Activated CD8-positive, alpha-beta memory T cell treated with anti-CD3 and anti-CD28 coated beads for 4 hours (primary cell): ENCODE data around the gene USPL1.
"Not testable (repeated sequence)": the region's sequence is repeated elsewhere in the genome, so short reads cannot be mapped to it uniquely, and the experiment has no call there.

Source experiments
- DNase-seq, 2 donors: peaks; one replicate each; pipeline ENCODE4 v3.0.0-alpha.2; 2020; ENCODE audit warnings: low read depth in 2 of 2

Gene USPL1

DNA sequence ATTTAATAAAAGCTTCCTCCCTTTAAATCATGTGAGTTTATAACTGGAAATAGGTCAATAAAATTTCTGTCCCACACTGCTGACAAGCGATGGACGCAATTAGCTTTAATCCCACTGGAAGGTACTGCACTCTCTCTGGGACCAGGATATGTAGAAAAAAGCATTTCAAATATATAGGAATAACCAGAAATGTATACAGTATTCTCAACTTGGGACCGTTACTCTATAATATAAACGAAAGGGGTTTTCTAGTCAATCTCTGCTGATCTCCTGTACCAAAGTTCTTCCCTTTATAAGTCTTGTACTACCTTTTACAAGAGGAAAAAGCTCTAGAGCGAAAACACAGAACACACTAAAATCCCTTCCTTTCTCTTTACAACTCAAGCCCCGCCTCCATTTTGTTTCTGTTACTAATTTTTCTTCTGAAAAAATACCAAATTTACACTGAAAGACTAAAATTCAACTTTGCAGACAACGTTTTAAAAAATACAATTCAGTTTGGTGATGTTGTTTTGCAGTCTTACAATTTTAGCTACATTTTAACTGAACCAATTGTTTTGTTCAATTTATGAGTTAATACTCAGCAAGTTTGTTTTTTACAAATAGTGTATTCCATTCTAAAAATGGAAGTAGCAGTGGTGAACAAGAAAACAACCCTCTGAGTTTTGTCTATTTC lies 1.7 kb upstream of the USPL1 start:
- DNase-seq, result no peak

DNA sequence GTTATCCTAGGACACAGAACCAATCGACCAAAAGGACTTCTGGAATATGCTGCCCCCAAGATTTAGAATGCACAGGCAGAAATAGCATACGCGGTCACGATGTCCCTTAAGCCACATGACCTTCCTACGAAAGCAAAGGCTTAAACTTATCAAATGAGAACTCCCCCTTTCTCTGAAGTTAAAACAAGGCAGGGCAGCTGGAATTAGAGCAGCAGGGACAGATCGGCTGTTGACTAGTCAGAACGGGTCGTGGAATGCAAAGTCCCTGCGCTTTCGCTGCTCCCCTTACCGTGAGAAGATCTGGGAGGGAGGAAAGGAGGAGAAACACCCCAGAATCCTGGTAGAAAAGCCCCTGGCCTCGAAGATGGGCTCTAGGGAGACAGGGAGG lies 799 bp upstream of the USPL1 start:
- peak; percentile 9 to 13 for DNase-seq

DNA sequence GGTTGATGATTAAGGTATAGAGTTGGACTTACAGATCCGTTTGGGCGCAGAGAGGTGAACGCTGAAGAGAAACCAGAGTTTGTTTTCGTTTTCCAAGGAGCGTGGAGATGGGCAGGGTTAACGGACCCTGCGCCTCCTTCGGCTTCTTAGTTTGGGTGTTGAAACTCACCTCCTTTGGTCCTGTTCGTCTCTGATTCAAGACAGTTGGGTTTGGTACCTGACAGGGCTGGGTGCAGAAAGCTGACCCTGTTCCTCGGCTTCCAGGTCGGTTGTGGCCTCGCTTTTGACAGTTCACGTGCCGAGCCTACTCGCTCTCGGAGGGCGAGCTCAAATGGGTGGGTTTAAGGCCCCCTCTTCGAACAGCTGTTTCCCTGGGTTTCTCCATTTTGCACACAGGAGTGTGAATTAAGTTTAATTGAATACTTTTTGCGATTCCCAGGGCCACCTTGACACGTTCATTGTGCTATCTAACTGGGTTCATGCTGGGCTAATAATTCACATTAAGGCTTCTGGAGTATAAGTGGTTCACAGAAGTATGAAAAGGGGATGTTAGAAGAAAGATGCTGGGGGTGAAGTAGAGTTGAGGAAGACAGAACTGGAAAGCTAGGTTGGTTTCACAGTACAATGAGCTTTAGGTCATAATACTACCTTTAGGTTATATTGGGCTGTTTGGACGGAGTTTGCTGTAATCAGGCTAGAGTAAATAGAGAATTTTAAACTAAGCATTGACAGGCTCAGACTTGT lies 638 bp downstream of the USPL1 start:
- DNase-seq, result peak in 1 of 2 donors; percentile 6

GRCh38 chr13:30618930-30619279 lies 1.2 kb downstream of the USPL1 start:
- no peak for DNase-seq

GRCh38 chr13:30619731-30620130 lies 2.0 kb downstream of the USPL1 start:
- DNase-seq, result no peak

GRCh38 chr13:30620941-30621340 lies 3.2 kb downstream of the USPL1 start:
- DNase-seq, result no peak

GRCh38 chr13:30622551-30622950 lies 4.8 kb downstream of the USPL1 start:
- DNase-seq, result no peak

DNA sequence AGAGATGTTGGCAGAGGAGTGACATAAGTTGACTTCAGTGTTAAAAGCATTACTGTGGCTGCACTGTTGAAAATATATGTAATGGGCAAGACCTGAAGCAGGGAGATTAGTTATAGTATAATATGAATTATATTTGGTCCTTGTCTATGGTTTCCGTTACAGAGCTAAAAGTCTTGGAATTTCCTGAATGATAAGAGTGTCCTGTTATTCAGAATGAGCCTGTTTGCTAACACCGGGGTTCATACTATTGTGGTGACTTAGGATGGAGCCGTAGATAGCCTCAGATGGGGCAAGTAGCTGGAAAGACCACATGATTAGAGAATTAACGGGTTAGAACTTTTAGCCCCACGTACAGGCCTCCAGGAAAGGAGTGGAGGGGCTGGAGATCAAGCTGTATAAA lies 5.7 kb downstream of the USPL1 start:
- DNase-seq, result no peak

DNA sequence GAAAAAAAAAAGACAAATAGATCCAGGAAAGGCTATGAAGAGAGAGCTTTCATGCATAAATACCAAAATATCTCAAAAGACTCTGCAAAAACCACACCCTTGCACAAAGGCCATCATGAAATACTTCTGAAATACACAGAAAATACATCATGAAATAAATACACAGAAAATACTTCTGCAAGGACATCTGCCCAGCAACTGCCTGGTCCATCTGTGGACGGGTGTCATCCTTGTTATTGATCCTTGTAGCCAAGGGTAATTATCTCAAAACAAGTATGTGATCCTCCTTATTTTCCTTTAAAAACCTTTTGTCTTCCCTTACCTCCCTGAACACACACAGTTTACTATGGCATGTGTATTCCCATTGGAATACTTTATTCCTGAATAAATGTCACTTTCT lies 6.9 kb downstream of the USPL1 start:
- no peak for DNase-seq

DNA sequence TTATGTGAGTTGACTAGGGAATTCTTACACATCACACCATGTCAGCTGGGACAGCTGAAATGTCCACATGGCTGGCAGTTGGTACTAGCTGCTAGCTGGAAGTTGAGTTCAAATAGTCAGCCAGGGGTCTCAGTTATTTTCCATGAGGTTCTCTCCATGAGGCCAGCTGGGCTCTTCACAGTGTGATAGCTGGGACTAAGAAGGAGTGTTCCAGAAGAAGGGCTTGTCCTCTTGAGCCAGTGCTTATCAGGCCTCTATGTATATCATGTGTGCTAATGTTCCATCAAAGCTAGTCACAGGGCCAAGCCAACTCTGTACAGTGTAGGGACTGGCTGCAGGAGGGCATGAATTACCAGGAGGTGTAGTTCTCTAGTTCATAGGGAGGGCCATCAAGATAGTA lies 11.8 kb downstream of the USPL1 start:
- DNase-seq, result no peak

DNA sequence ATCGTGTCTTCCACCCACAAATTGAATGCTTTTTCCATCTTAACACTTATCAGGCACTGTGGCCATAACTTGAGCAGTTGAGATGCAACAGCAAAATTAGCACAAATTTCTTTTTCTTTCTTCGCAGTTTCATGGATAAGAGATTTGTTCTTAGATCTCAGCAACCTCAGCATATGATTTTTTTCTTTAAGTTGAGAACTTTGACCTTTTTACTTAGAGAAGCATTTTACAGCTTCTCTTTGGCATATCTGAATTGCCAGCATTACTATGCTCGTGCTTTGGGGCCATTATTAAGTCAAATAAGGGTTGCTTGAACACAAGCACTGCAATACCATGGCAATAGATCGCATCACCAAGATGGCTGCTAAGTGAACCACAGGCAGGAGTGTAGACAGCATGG lies 16.1 kb downstream of the USPL1 start:
- DNase-seq, result no peak

GRCh38 chr13:30634838-30635237 lies 17.1 kb downstream of the USPL1 start:
- DNase-seq, result no peak

DNA sequence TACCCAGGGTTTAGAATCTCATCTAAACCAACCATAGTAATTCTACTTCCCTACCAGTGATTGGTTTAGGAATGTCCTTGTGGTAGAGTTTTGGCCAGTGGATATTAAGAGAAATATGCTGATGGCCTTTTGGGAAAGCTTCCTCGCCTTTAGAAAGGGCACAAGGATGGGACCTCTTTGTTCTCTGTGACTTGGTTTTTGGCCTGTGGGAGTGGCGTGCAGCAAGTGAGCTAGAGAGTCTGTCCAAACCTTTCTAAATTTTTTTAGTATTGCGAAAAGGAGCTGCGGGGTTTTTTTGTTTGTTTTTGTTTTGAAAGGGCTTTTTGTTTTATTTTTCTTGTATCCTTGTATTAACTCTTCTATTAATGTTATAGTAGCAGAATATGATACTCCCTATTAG lies 20.6 kb downstream of the USPL1 start:
- no peak for DNase-seq

DNA sequence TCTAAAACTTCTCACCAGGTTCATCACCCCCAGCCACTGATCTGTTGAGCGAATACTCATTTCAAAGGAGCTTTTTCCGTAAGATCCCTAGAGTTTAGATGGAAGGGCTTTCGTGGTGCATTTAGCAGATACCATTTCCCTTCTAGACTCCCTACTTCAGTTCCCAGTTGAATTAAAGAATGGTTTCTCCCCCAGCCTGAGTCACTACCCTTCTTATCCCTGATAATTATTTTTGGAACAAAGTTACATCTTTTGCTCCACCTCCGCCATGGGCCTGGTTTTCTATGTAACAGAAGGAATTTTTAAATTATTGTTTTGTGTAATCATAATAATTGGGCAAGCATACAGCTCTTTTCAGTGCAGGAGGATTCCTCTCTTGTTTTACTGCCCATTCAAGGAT lies 22.0 kb downstream of the USPL1 start:
- DNase-seq, result no peak

- DNase-seq, result not testable (repeated sequence)
These were observed 23.5 kb downstream of the USPL1 start for GRCh38 chr13:30641173-30641572.

DNA sequence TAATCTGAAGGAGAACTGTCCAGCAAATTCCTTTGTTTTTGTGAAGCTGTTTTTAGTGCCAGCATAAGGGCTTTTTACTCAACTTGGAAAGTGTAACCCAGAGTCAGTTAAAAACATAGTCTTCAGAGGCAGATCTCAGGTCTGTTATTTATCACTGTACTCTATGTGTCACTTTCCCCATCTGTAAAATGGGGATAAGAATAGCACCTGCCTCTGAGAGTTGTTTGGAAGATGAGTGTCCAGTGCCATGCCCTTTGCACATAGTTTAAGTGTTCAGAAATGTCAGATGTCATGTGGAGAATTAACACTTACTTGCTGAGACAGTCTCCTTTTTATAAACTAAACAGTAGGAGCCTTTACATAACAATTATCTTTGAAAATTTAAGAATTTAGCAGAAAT lies 27.9 kb downstream of the USPL1 start:
- DNase-seq, result no peak

DNA sequence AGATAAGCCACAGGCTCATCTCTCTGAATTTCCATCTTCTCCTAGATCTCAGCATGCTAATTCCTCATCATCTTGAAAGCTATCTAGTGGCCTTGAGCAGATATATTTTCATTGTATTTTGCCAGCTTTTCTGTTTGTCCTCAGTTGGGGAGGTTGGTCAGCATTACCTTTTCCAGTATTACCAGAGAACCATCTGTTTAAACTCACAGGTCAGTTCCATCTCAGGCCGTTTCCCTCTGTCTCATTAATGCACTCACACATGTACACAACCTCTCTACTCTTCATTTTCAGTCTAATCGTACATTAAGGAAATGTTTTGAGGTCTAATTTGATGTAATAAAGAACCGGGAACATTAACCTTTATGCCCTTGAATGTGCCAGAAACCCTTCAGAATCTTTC lies 29.7 kb downstream of the USPL1 start:
- DNase-seq, result no peak

GRCh38 chr13:30647824-30648521 lies 30.3 kb downstream of the USPL1 start:
- no peak for DNase-seq

GRCh38 chr13:30648522-30649012 lies 30.8 kb downstream of the USPL1 start:
- DNase-seq, result no peak

- DNase-seq, result not testable (repeated sequence)
These were observed 33.9 kb downstream of the USPL1 start for GRCh38 chr13:30651648-30652047.

DNA sequence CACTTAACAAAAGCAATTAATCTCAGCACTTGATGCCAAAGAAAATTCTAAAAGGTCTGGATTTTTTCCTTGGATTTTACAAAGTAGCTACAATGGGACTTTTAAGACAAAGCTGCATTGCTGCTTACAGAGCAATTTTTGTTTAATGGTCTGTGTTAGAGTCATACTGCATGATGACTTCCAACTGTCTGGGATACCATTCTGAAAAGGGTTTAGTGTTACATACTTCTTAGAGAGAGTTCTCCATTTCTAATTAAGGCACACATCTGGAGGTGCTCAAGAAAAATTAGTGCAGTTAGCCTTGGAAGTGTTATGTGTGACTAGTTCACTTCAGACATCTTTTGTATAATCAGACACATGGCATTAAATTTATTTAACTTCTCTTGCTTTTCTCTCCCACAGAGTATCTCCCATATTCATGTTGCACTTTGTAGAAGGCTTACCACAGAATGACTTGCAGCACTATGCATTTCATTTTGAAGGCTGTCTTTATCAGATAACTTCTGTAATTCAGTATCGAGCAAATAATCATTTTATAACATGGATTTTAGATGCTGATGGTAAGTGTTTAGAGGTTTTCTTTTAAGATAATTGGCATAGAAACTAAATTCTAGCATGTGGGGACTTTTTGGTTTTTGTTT lies 35.1 kb downstream of the USPL1 start:
- DNase-seq, result no peak

DNA sequence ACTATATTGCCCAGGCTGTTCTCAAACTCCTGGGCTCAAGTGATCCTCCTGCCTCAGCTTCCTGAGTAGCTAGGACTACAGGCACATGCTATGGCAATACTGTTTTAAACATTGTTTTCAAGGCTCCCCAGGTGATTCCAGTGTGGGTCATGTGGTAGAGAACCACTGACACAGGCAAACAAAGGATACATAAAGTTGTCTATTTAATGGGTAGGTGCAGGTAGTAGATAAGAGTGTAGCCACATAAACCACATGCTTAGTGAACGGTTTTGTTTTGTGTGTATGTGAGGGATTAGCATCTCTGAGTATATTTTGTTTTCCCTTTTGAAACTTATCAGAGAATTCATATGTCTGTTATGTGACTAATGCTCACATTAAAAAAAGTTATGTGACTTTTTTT lies 36.7 kb downstream of the USPL1 start:
- no peak for DNase-seq
